PC-3 (cell line): ENCODE data around the gene CALN1. TPM values are rescaled to one million over a fixed set of nuclear protein-coding genes. Genes with fewer than 3 reads are reported as not detected.

Experiments
- ATAC-seq: fragments of 200-7000 bp; cut with Tn5 transposase; 2 replicates; pipeline ENCODE4 v1.9.1; 2020; ENCODE audit warnings: mild to moderate bottlenecking, moderate library complexity
- BruUV-seq: library from RNA; stranded (reverse); fragments of 400-500 nt; replicated peaks from 2 replicates; lab custom pipeline; 2021; lab: Mats Ljungman, UMichigan
- CTCF ChIA-PET: fragments of 300-600 bp; sonication (Branson Sonifier 250); formaldehyde crosslinking; loops from one replicate; lab custom pipeline; 2022; ENCODE audit warnings: antibody characterized with exemption; lab: Charles Lee
- POLR2A ChIA-PET: fragments of 300-600 bp; sonication (Branson Sonifier 250); formaldehyde crosslinking; loops from one replicate; lab custom pipeline; 2022; ENCODE audit warnings: antibody characterized with exemption; ENCODE audit not compliant: unreplicated experiment; lab: Charles Lee
- DNase-seq: peaks from one replicate; pipeline ENCODE4 v3.0.0-alpha.2; 2015
- H2AFZ ChIP-seq: fragments of 300-600 bp; sonication (generic); 2 replicates; pipeline ENCODE4 v1.6.0; 2016; ENCODE audit warnings: antibody characterized with exemption, low read length
- H3F3A ChIP-seq: fragments of 300-600 bp; sonication (generic); one replicate; pipeline ENCODE4 v1.6.0; 2017; ENCODE audit warnings: antibody characterized with exemption, low read length, control low read depth, mild to moderate bottlenecking; ENCODE audit not compliant: unreplicated experiment
- H3K27ac ChIP-seq: fragments of 300-600 bp; sonication (generic); 2 replicates; pipeline ENCODE4 v1.5.1; 2016; ENCODE audit warnings: mild to moderate bottlenecking, low read length
- H3K27me3 ChIP-seq: fragments of 300-600 bp; sonication (generic); 2 replicates; pipeline ENCODE4 v1.6.1; 2016; ENCODE audit warnings: low read length, mixed read lengths
- H3K36me3 ChIP-seq: fragments of 300-600 bp; sonication (generic); 2 replicates; pipeline ENCODE4 v1.6.1; 2016; ENCODE audit warnings: low read depth, mixed run types, low read length, mixed read lengths
- H3K4me1 ChIP-seq: fragments of 300-600 bp; sonication (generic); 2 replicates; pipeline ENCODE4 v1.5.1; 2016; ENCODE audit warnings: low read length; ENCODE audit not compliant: insufficient read depth
- H3K4me2 ChIP-seq: fragments of 300-600 bp; sonication (generic); 2 replicates; pipeline ENCODE4 v1.6.0; 2016; ENCODE audit warnings: low read length
- H3K4me3 ChIP-seq: fragments of 300-600 bp; sonication (generic); 2 replicates; pipeline ENCODE4 v1.5.1; 2016; ENCODE audit warnings: mild to moderate bottlenecking, low read length, mixed read lengths
- H3K79me2 ChIP-seq: fragments of 300-600 bp; sonication (generic); 2 replicates; pipeline ENCODE4 v1.6.1; 2017; ENCODE audit warnings: low read length, mixed read lengths
- H3K9ac ChIP-seq: fragments of 300-600 bp; sonication (generic); 2 replicates; pipeline ENCODE4 v1.6.0; 2016; ENCODE audit warnings: mild to moderate bottlenecking, low read length
- H3K9me2 ChIP-seq: fragments of 300-600 bp; sonication (generic); replicated peaks from 2 replicates; pipeline ENCODE4 v1.6.1; 2016; ENCODE audit warnings: mixed run types, low read length, mixed read lengths
- H3K9me3 ChIP-seq: fragments of 300-600 bp; sonication (generic); 2 replicates; pipeline ENCODE4 v1.6.1; 2016; ENCODE audit warnings: low read length, mixed read lengths
- H4K20me1 ChIP-seq: fragments of 300-600 bp; sonication (generic); 2 replicates; pipeline ENCODE4 v1.6.1; 2016; ENCODE audit warnings: low read length, mixed read lengths
- CTCF ChIP-seq: fragments of 300-600 bp; sonication (generic); conservative IDR thresholded peaks from 2 replicates; pipeline ENCODE4 v1.5.1; 2017; ENCODE audit warnings: antibody characterized with exemption, low read depth, mild to moderate bottlenecking, low read length
- EZH2 ChIP-seq: fragments of 300-600 bp; sonication (generic); IDR thresholded peaks from one replicate; pipeline ENCODE4 v1.6.1; 2017; ENCODE audit warnings: antibody characterized with exemption, mild to moderate bottlenecking, low read length; ENCODE audit not compliant: unreplicated experiment
- EZH2phosphoT487 ChIP-seq: fragments of 300-600 bp; sonication (generic); IDR thresholded peaks from 2 replicates; pipeline ENCODE4 v1.6.1; 2018; ENCODE audit warnings: mild to moderate bottlenecking, antibody characterized with exemption, low read length, borderline replicate concordance
- intact Hi-C: fragments of 100-400 bp; cut with micrococcal nuclease; formaldehyde crosslinking; loops from 2 replicates; pipeline ENCODE4 v1.9.0; 2023
- total RNA-seq: library from RNA; depleted of rRNA; stranded (reverse); fragments of >200 nt; gene quantifications from 2 replicates; pipeline ENCODE4 v1.2.3, GENCODE V29; 2014

Gene CALN1
- total RNA-seq, 1 experiment from 2014 or later, result not detected

- Histone ChIP-seq H3K4me1 (no peaks in the 10 kb centered on the region), H3K9me2 (no peaks in the 10 kb centered on the region), H3K79me2 (no peaks in the 10 kb centered on the region), H3K27ac (no peak overlapping the region), H3K9me3 (no peaks in the 10 kb centered on the region), H3F3A (no peaks in the 10 kb centered on the region), H2AFZ (no peak overlapping the region), H3K27me3 (no peaks in the 10 kb centered on the region), H3K4me3 (no peak overlapping the region), H3K9ac (no peak overlapping the region), H3K36me3 (no peaks in the 10 kb centered on the region), H4K20me1 (no peaks in the 10 kb centered on the region), H3K4me2 (no peak overlapping the region)
- intact Hi-C loops, result no loop called here
- no TSS peak for BruUV-seq
- TF ChIP-seq EZH2, result no peak
- TF ChIP-seq CTCF, result no peak
- no peak for TF ChIP-seq EZH2phosphoT487
- DNase-seq, result no peak
- ChIA-PET POLR2A (no interaction called here), CTCF (no interaction called here)
- no peak for ATAC-seq
Measured at GRCh38 chr7:71987200-71987767, 424.9 kb downstream of the CALN1 start.

- H3K4me3 ChIP-seq, result no peak overlapping the region
- no peaks in the 10 kb centered on the region for H3K9me3 ChIP-seq
- H3K36me3 ChIP-seq, result no peaks in the 10 kb centered on the region
- no peak overlapping the region for H2AFZ ChIP-seq
- H3K4me1 ChIP-seq, result no peaks in the 10 kb centered on the region
- H3K27me3 ChIP-seq, result no peaks in the 10 kb centered on the region
- no peaks in the 10 kb centered on the region for H3K79me2 ChIP-seq
- ChIA-PET CTCF (no interaction called here), POLR2A (no interaction called here)
- H3K9ac ChIP-seq, result no peak overlapping the region
- ATAC-seq (no peak), DNase-seq (no peak)
- no peak overlapping the region for H3K27ac ChIP-seq
- H3K4me2 ChIP-seq, result no peak overlapping the region
- no TSS peak for BruUV-seq
- no peaks in the 10 kb centered on the region for H4K20me1 ChIP-seq
- no peaks in the 10 kb centered on the region for H3K9me2 ChIP-seq
- H3F3A ChIP-seq, result no peaks in the 10 kb centered on the region
- intact Hi-C loops, result no loop called here
- no peak for TF ChIP-seq EZH2
- TF ChIP-seq CTCF, result no peak
- no peak for TF ChIP-seq EZH2phosphoT487
Measured at GRCh38 chr7:71984348-71984747, 427.8 kb downstream of the CALN1 start.

GRCh38 chr7:71982851-71983250, 429.3 kb downstream of the CALN1 start:
- H3F3A ChIP-seq, result no peaks in the 10 kb centered on the region
- no peaks in the 10 kb centered on the region for H3K36me3 ChIP-seq
- intact Hi-C loops, result no loop called here
- H3K27me3 ChIP-seq, result no peaks in the 10 kb centered on the region
- DNase-seq (no peak), ATAC-seq (no peak)
- ChIA-PET POLR2A (no interaction called here), CTCF (no interaction called here)
- H3K27ac ChIP-seq, result no peak overlapping the region
- no peak overlapping the region for H3K4me3 ChIP-seq
- no TSS peak for BruUV-seq
- no peak for TF ChIP-seq EZH2phosphoT487
- TF ChIP-seq CTCF, result no peak
- H3K4me2 ChIP-seq, result no peak overlapping the region
- H3K4me1 ChIP-seq, result no peaks in the 10 kb centered on the region
- no peaks in the 10 kb centered on the region for H3K9me2 ChIP-seq
- no peak overlapping the region for H3K9ac ChIP-seq
- H3K79me2 ChIP-seq, result no peaks in the 10 kb centered on the region
- H4K20me1 ChIP-seq, result no peaks in the 10 kb centered on the region
- no peak overlapping the region for H2AFZ ChIP-seq
- H3K9me3 ChIP-seq, result no peaks in the 10 kb centered on the region
